HG02870 (cell line): ENCODE data around the gene SMIM30.
"Not testable (repeated sequence)": the region's sequence is repeated elsewhere in the genome, so short reads cannot be mapped to it uniquely, and the experiment has no call there.

Source experiments
- ATAC-seq: cut with Tn5 transposase; IDR thresholded peaks from one replicate; pipeline ENCODE4 v1.9.1; 2021; ENCODE audit warnings: mild to moderate bottlenecking, moderate library complexity; ENCODE audit not compliant: unreplicated experiment

The SMIM30 gene, protein sequence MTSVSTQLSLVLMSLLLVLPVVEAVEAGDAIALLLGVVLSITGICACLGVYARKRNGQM

DNA sequence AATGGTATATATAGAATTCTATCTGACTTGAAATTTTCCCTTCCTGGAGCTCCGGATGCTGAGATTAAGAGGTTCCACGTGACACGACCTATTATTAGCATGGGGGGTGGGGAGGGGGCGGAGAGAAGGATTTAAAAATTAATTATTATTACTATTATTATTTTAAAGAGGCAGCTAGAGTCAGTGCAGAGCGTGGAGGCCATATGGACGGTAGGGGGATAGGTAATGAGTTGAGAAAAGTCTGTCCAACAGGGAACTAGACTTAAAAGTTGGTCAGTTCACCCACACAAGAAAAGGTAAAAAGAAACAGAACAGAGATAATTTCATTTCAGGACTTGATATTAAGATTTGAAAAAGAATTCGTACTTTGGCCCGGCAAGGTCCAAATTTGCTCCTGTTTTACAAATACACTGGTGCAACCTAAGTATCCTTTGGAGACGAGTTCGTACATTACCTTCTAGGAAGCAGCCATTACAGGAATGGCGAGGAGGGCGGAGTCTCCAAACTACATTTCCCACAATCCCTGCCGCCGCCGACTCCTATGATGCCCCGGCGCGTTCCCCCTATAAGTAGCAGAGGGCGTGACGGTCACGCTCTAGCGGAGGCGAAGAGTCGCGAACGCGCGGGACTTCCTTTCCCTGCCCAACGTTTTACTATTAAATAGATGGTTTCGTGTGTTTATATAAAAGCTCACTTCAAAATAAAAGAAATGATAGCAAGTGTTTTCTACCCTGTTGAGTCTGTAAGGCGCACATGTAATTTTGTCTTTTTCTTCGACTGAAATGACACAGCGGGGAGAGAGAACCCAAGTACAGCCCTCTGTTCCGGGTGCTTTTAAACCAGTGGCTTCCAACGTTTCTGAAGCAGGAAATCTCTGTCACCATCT is at the start of gene SMIM30:
Gene SMIM30, minus strand, starts transcription at position 481 of the 886 bp plus-strand sequence. CDS start 976 bp downstream, outside the sequence.
- peak; percentile 97 for ATAC-seq

DNA sequence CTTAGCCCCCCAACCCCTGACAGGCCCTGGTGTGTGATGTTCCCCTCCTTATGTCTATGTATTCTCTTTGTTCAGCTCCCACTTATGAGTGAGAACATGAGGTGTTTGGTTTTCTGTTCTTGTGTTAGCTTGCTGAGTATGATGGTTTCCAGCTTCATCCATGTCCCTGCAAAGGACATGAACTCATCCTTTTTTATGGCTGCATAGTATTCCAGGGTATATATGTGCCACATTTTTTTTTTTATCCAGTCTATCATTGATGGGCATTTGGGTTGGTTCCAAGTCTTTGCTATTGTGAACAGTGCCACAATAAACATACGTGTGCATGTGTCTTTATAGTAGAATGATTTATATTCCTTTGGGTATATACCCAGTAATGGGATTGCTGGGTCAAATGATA is 47.8 kb upstream of the SMIM30 start:
- ATAC-seq, result not testable (repeated sequence)

DNA sequence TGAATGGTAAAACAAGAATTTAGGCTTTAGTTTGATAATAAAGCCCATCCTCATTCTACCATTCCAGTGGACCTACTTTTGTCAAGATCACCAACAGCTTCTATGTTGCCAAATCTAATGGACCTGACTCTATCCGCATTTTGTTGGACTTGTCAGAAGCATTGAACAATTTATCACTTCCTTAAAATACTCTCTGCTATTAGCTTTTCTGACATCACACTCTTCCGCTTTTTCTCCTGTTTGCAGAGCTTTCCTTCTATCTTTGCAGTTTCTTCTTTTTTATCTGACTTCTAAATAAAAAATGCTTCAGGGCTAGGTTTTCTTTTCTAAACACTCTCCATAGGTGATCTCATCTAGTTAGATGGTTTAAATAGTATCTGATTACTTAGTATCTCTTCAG is 42.7 kb upstream of the SMIM30 start:
- ATAC-seq, result no peak

DNA sequence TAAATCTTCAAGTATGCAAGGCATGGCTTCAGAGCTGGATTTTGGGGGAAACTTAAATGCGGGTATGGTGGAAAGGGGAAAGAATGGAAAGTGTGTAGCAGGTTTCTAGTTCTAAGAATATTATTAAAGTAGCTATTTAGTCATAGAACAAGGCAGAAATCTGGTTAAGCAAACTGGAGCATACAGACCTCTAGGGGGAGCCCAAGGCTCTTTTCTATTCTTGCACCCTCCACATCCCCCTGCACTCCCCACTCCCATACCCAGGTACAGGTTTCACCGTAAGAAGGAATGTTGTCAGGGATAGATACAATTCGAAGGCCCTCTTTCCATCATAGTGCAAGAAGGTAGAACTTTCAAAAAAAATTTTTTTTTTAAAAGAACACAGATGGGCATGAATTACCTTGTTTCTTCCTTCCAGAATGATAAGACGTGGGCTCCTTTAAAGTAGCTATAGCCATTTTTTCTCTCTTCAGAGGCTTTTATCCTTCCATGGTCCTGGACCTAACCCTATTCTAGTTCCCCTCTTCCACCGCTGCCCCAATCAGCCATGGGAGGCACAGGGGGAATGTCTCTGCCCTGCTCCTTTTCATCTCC is 41.5 kb upstream of the SMIM30 start:
- peak; percentile 65 for ATAC-seq

DNA sequence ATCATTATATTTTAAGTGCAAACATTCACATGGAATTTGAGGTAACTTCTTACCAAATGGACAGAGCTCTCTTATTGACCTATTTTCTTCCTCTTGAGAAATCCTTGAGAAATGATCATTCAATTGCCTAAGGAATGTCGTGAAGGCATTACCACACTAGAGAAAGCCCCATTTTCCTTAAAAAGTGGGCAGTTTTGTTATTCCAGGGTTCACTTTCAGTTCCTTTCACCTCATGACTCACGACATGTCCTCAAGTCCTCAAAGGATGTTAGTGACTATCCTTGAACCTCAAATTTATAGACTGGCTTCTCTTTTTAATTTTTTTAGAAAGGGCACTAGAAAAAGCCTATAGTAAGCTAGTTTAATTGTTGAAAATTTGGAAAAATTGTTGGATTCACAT is 40.4 kb upstream of the SMIM30 start:
- ATAC-seq, result no peak

DNA sequence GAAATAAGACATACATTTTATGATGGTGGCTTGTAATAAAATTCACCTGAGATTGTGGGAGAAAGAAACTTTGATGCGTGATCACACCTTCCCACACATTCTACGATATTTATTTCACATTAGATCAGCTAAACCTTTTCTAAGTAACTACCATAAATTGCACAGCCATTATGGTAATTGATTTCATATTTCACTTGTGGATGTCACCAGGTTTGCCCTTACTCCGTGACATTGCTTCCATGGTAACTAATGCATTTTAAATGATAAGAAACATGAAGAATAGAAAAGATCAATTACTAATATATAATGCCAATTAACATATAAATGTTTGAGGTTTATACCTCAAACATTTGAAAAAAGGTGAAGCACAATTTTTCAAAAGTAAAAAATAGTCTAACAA is 35.8 kb upstream of the SMIM30 start:
- no peak for ATAC-seq

DNA sequence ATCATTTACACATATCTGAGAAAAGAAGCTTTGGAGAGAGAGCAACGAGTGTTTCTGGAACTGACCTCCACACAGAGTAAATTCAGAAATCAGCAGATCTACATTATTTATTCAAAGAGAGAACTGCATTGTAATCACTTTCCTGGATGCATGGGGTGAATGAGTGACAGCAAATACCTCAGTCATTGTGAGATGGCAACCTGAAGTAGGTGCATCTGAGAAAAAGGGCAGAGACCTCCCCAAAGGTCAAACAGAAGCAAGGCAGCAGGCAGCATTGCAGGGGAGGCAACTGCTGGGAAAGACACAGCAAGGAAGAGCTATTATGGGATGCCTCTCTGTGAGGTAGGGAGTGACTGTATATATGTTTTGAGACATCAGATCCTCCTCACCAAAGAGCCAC is 26.5 kb upstream of the SMIM30 start:
- ATAC-seq, result no peak

DNA sequence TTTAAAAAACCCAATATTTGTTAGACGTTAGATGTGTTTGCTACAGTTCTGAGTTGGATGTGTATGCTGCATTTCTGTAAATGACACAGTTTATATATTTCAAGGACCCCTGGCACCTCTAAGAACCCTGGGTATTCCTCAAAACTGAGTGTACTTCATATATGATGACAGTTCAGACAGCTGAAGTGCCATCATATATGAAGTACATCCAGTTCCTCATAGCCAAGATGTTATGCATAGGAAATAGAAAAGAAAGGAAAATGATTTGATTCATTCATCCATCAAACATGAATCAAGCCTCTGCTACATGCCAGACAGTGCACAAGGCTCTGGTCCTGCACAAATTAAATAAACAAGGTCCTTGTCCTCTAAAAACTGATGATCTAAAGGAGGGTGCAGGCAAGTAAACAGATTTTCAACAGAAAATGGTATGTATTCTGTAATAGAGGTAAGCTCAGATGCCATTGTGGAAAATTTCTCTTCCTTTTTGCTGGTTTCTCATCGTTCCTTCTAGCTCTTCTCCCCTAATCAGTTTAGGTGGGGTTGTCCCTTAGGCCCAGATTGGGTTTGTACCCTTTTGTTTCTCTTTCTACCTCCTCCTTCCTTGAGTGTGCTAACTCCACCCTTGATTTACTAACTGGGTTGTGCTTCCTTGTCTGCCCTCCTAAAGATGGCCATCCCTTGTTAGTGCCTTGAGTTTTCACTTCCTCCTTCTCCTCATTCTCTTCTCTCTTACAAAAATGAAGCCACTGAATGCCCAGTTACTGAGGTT is 25.3 kb upstream of the SMIM30 start:
- ATAC-seq, result peak; percentile 37

DNA sequence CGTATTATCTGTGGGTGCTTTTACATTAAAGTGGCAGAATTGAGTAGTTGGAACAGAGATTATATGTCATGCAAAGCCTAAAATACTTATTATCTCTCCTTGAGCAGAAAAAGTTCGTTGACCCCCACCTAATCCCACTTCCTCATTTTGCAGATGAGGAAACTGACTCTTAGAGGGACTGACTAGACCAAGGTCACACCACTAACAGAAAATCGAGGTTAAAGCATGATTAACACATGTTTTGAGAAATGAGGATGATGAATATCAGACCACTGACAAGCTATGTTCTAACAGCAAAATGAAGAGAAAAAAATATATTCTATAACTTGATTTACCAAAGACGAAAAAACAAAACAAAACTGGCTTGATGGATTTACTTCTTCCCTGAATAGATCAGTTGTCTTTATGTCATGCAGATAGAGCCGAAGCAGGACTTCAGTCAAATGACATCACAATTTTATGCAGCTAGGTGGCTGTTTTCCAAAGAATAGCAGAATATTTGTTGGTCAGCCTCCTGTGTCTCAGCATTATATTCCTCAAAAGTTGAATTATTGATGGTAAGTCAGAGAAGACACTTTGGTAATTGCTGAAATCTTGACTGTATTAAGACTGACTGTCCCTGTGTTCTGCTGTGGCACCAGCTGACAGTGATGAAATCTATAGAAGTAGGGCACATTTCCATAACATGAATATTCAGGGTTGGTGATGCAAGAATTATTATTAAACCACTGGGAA is 24.2 kb upstream of the SMIM30 start:
- peak; percentile 83 for ATAC-seq

DNA sequence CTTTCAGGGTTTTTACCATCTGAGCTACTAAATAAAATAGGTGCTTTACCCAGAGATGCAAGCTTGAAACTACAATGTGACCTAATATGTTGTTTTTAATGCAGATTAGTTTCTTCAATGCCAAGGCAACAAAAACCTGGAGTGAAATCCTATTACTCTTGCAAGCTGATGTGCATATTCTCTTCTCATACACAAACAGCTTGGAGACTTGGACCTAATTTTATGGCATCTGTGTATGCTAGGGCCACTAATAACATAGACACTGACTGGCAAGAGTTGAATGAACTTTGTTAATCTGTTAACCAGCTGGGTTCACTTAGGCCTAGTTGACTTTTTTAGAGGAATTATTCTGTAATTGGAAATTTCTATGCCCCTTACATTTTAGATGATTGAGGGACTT is 23.4 kb upstream of the SMIM30 start:
- no peak for ATAC-seq

DNA sequence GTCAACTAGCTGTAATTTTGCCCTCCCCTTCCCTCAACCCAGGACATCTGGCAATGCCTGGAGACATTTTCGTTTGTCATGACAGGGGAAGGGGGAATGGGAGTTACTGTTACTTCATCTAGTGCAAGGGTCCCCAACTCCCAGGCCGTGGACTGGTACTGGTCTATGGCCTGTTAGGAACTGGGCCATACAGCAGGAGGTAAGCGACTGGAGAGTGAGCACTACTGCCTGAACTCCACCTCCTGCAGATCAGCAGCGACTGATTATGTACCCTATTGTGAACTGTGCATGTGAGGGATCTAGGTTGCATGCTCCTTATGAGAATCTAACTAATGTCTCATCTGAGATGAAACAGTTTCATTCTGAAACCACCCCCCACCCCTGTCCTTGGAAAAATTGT is 22.6 kb upstream of the SMIM30 start:
- no peak for ATAC-seq

DNA sequence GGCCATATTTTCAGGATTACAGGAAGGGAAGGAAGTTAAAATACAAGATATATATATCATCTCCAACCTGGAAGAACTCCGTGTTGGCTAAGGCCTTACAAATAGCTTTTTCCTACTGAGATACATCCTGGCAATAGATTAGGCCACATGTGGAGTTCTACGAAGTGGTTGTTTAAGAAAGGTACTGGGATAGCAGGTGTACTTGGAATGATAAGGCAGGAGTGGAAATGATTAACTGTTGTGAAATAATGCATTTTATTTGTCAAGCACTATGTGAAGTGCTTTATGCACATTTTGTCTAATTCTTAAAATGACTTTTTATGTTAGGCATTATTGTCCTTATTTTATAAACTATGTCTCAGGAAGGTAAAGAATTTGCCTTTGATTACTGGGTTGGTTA is 18.9 kb upstream of the SMIM30 start:
- no peak for ATAC-seq

DNA sequence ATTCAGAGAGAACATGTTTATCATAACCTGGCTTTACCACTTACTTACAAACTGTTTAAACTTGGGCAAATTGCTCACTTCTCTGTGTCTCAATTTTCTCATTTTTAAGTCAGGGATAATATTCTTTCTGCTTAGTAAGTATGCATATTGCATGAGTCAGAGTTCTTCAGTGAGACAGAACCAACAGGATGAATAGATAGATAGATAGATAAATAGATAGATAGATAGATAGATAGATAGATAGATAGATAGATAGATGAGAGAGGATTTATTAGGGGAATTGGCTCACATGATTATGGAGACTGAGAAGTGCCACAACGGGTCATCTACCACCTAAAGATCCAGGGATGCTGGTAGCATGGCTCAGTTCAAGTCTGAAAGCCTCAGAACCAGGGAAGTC is 15.7 kb upstream of the SMIM30 start:
- no peak for ATAC-seq

DNA sequence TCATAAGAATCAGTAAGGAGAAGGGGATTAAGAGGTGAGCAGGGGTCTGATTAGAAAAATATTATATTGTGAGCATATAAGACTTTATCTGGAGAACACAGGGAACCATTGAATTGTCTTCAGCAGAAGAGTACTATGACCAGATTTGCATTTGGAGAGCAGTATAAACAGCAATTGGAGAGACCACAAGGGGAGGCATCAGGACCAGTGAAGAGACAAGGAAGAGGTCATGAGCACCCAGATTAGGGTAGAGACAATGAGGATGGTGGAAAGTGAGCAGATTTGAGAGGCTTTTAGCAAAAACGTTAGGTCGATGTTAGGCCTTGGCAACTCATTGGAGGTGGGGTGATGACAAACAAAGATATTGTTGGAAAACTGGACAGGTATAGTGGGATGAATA is 13.0 kb upstream of the SMIM30 start:
- no peak for ATAC-seq

DNA sequence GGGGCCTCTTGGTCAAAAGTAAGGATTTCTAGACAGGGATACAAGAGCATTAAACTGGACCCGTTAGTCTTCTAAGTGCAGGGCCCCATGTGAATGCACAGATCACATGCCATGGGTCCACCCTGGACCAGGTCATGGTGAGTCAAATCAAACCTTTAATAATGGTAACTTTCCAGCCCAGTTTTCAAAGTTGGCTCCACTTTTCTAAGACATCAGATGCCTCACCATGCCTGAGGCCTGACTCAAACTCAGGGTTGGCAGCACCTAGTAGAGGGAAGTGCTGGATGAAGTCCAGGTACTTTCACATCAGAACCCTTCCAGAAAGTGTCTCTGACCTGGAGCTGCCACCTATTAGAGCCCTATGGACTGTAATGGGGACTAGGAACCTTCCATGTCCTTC is 9.7 kb upstream of the SMIM30 start:
- ATAC-seq, result no peak

DNA sequence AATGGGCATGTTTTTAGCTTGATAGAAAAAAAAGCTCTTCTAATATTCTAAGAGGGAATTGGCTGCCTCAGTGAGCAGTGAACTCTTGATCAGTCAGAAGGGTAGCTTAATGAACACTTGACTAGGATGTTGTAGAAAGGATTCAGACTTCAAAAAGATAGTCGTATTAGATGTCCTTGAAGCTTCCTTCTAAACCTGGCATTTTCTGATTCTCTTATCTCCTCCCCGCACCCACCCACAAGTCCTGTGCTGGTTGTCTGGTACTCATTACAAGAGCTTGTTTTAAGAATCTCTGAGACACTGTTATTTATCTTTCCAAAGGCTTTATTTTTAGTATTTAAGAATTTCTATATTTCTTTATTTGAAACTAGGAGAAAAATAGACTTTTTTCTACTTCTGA is 7.4 kb upstream of the SMIM30 start:
- no peak for ATAC-seq

DNA sequence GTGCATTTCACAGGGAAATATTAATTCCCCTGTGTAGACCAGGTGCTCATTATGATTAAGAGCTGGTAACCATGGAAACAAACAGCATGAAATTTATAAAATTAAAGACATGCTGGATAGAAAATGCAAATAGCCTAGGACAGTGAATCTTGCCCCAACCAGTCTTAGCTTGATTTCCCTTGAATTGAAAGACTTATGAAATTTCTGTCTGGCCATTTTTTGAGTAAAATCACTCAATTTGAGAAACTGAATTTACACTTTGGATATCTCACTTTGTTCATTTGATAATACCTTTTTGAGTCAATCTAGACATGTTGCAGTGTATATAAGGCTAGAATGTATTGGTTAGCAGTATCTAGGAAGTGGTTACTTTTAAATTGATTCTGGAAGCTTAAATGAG is 4.4 kb upstream of the SMIM30 start:
- peak; percentile 32 for ATAC-seq

DNA sequence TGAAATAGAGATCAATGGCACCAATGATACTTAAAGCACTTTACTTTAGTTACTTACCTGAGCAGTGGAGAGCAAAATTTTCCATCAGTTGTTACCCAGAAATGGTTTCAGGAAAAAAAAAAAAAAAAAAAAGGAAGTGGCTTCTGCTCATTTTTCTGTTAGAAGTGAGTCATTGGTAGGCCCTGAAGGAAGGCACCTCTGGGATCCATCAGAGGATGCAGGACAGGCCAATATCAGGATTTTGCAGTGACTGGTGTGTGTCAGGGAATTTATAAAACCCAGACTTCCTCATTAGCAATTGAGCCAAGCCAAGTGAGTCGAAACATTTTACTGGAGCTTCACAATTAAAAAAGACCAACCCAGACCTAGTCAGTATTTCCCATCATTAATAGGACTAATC is 2.3 kb upstream of the SMIM30 start:
- no peak for ATAC-seq

DNA sequence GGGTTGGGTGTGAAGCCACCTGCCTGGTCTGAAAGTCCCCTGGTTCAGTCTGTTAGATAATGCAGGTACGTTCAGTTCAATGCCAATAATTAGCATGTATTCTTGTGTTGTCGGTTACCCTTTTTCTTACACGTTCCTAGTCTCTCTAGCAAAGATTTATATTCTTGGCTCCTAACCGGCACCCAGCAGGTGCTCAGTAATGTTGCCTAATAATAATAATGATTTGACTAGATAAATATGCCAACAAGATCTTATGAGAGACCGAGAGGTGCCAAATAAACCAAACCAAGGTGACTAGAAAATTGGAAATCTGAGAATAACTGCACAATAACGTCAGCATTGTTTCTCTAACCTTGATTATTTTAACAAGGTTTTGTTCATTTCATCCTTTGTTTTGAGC is 1.1 kb upstream of the SMIM30 start:
- ATAC-seq, result no peak

DNA sequence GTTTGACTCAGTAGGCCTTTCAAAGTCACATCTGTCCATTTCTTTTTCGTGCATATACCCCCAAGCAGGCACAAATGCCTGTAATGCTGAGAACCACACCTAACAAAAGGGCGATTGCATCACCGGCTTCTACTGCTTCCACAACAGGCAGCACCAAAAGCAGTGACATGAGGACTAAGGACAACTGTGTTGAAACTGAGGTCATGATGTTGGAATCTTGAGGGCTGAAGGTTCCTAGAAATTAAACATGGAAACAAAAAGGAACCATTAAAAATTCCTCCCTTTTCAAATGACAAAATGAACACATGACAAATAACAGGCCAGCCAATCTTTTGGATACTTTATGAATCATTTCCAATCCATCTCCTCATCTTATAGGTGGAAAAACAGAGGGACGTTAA is 980 bp downstream of the SMIM30 start:
- not testable (repeated sequence) for ATAC-seq

DNA sequence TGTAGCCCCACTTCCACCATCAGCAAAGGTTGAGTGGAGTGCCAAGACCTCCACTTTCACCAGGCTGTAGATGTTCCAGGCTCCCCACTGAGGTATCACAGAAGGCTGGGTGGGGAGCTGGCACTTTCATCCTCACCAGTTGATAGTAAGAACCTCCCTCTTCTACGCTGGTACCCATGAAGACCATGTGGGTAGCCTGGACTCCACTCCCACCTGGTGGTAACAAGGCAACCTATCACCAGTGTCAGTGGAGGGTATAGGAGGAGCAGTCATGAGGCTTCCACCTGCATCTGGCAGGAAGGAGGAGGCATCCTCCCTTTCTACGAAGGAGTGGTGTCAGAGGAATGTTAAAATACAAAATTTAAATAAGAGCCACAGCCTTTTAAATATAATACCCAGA is 4.4 kb downstream of the SMIM30 start:
- ATAC-seq, result peak; percentile 29
